Frontal cortex (tissue), 4 donors: ENCODE measurements around the gene ALDH7A1. TPM values are rescaled to one million over a fixed set of nuclear protein-coding genes. Genes with fewer than 3 reads are reported as not detected.

Source experiments
- DNase-seq, 2 donors: peaks; one replicate each; pipeline ENCODE4 v3.0.0; 2012; ENCODE audit warnings: low spot score in 2 of 2
- FAIRE-seq: peaks from 2 replicates; lab custom pipeline; 2012; peaks lifted over from hg19 to GRCh38; lab: Jason Lieb, UNC
- total RNA-seq: library from RNA; depleted of rRNA; stranded (reverse); fragments of >200 nt; gene quantifications from one replicate; pipeline ENCODE4 v1.2.3, GENCODE V29; 2014
- donor health status: control.
- donor health status: control.
- donor health status: control.

Gene ALDH7A1
- total RNA-seq, 1 donor from 2014 or later, result 38.3 TPM

DNA sequence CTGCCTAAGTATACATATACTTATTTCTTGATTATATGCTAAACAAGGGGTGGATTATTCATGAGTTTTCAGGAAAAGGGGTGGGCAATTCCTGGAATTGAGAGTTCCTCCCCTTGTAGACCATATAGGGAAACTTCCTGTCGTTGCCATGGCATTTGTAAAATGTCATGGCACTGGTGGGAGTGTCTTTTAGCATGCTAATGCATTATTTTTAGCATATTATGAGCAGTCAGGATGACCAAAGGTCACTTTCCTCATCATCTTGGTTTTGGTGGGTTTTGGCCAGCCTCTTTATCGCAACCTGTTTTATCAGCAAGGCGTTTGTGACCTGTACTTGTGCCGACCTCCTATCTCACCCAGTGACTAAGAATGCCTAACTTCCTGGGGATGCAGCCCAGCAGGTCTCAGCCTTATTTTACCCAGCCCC is 80.9 kb downstream of the ALDH7A1 start:
- FAIRE-seq (no peak), DNase-seq (no peak)

- no peak for FAIRE-seq
- no peak for DNase-seq
These were observed 81.3 kb downstream of the ALDH7A1 start for GRCh38 chr5:126513703-126514102.

GRCh38 chr5:126513302-126513701 is 81.7 kb downstream of the ALDH7A1 start:
- DNase-seq, result no peak
- FAIRE-seq, result no peak

DNA sequence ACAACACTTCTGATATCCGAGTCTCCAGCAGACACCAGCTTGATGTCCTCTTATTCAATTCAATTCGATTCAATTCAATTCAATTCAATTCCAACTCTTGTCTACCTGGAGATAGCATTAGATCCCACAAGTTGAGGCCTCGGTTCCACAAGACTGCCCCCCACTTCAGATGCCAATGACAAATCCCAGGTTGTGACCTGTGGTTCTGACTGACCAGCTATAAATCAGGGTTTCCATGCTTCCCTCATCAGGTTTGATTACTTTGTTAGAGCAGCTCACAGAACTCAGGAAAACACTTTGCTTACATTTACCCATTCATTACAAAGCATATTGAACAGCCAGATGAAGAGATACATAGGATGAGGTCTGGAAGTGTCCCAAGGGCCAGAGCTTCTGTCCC is 82.6 kb downstream of the ALDH7A1 start:
- DNase-seq, result no peak
- FAIRE-seq, result no peak

DNA sequence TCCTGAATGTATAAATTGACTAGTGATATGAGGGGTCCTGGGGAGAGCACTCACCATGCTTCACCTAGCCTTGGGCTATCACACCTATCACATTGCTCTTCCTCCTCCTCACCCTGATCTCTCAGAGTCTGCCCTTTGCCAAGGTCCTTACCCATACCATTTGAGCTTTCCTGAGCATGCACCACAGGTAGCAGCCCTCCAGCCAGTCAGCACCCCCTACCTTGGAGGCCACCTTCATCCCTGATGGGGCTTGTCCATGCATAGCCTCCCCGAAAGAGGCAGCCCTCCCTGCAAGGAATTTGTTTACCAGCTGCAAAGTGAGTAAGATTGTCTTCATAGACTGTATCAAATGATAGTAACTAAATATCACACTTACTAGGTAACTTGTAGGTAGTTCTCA is 83.1 kb downstream of the ALDH7A1 start:
- no peak for FAIRE-seq

GRCh38 chr5:126509339-126509738 is 85.7 kb downstream of the ALDH7A1 start:
- FAIRE-seq (no peak), DNase-seq (no peak)

More for the DNA sequence above, 83.1 kb downstream of the ALDH7A1 start:
- no peak for DNase-seq

- FAIRE-seq, result no peak
- DNase-seq, result peak in 1 of 2 donors; percentile 12
These were observed 86.1 kb downstream of the ALDH7A1 start for GRCh38 chr5:126508962-126509279.

GRCh38 chr5:126508251-126508961 is 86.6 kb downstream of the ALDH7A1 start:
- DNase-seq (no peak), FAIRE-seq (no peak)

DNA sequence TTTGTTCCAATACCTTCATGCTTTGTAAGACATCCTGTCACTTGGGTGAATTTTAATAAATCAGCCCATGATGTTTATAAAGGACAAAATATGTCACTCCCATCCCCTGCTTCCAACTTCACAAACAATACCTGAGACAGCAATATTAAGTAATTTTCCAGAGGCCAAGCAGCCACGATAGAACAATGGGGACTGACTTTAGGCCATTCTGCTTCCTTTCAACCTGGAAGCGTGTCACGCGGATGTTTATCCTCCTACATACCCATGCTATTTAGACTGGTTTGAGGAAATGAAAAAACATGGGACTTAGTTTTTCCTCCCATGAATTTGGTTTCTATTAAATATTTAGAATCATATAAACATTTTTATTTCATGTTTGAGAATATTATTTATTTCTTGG is 88.9 kb downstream of the ALDH7A1 start:
- no peak for FAIRE-seq
- no peak for DNase-seq

DNA sequence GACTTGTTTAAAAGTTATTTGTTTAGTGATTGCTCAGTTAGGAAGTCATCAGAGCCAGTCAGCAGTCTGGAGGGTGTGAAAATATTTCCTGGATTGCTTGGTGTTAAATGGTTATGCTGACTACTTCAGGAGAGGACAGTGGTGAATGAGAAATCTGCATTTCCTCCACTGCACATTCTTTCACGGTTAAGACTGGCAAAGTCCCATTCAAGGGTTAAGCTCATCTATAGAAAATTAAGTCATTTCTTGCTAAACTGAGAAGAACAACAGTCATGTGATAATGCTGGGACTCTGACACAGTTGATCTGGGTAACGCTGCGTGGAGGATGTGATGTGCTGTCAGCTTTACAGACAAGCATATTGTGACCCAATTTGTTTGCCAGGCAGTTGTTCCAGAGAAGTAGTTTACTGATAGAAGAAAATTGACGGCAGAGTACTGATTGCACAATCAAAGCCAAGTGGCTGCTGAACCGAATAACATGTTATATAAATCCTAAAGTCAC is 91.4 kb downstream of the ALDH7A1 start:
- FAIRE-seq (no peak), DNase-seq (peak in 1 of 2 donors; percentile 16)

DNA sequence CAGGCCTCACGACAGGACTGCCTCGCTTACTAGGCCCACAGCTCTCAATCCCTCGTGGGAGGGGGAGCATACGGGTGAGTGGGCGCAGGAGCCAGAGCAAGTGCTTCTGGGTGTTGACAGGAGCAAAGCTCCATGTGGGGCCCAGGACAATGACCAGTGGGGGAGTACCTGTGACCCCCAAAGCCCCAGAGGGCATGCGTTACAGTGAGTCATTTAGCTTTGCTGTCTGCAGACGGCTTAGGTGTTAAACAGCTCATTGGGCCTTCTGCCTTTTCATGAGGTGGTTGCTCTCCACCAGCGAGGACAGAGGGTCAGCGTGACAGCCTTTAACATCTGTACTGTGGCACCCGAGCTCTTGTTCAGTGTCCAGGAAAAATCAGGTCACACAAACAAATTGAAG is 93.6 kb downstream of the ALDH7A1 start:
- DNase-seq (no peak), FAIRE-seq (no peak)

DNA sequence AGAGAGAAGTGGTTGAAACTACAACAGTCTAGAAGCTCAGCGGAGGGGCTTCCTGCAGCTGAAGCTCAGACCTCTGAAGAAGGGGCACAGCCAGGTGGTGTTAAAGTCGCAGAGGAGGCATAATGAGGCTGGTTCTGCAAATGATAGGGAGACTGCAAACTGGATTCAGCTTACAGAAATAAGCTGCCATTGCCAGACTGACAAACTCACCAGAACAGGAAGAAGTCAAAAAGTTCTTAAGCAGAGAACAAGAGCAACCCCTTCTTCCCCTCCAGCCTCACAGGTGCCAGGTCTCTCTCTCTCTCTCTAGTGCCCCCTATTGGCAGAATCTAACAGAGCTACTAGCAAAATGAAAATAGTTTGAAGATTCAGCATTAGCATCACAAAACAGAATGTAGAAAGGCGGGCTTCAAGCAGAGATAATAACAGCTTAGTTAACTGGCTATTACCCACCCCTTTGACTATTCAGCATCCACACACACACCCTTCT is 95.1 kb downstream of the ALDH7A1 start:
- FAIRE-seq (no peak), DNase-seq (no peak)

GRCh38 chr5:126499278-126499677 is 95.7 kb downstream of the ALDH7A1 start:
- FAIRE-seq, result no peak
- no peak for DNase-seq

GRCh38 chr5:126497506-126497905 is 97.5 kb downstream of the ALDH7A1 start:
- FAIRE-seq, result no peak
- DNase-seq, result no peak

- DNase-seq (no peak), FAIRE-seq (no peak)
These were observed 100.6 kb downstream of the ALDH7A1 start for GRCh38 chr5:126494393-126494792.

GRCh38 chr5:126492939-126493338 is 102.1 kb downstream of the ALDH7A1 start:
- no peak for FAIRE-seq
- DNase-seq, result no peak

DNA sequence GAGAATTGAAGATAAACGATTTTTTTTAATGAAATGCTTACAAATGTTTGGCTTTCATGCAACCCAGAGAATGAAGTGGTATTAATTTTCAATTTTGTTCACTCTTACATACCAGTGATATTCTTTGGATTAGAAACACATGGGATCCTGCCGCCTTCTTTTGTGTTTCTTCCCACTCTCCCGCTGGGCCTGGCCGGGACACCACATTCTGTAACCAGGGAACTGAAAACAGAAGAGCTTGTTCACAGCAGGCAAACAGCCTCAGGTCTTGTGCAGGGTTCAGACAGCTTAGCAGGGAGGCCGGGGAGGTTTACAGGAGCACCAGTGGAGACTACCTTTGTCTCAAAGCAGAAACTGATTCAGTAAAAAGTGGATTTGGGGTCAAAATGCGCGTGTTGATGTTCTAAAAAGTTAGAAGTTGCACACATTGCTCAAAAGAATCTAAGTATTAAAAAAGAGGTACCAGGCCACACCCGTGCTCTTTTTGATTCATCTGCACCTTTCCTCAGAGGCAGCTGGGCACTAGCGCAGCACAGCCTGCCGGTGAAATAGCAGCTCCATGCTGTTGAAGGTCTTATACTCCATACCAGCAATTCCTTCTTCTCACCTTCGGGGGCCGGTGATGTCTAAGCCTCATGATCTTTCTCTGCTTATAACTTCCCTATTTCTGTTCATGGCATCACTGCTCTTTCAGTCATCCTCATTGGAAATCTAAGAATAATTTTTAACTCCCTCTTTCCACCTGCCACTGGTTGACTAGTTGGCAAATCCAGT is 104.7 kb downstream of the ALDH7A1 start:
- DNase-seq (no peak), FAIRE-seq (no peak)

- DNase-seq, result no peak
- FAIRE-seq, result no peak
These were observed 106.5 kb downstream of the ALDH7A1 start for GRCh38 chr5:126488443-126489065.

DNA sequence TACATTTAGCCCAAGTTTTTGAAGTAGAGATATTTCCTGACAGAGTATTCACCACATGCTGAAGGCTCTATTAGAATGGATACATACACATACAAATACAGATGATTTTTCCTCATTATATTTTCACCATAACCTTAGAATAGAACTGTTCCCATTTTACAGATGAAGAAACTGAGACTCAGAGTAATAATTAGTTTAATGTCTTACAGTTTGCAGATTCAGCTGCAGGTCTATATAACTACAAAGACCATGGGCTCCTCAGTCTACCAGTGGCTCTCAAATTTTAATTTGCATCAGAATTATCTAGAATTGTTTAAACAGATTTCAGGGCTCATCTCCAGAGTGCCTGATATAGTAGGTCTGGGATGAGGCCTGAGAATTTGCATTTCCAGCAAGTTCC is 107.4 kb downstream of the ALDH7A1 start:
- no peak for DNase-seq
- FAIRE-seq, result no peak

DNA sequence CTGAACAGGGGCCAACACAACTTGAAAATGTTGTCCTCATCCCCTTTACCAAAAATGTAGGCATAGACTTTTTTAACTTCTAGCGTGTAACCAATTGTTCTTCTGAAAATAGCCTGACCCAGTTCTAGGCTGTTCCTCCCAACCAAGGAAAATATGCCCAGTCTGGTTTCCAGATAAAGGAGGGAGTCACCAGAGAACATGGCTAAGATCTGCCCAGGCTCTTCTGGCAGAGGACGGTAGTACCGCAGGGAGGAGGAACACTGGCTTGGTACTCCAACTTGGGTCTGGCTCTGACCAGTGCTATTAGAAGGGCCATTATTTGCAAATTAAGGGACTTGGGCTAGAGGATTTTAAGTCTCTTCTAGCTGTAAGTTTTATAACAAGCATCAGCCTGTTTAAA is 108.7 kb downstream of the ALDH7A1 start:
- no peak for FAIRE-seq
- DNase-seq, result no peak

DNA sequence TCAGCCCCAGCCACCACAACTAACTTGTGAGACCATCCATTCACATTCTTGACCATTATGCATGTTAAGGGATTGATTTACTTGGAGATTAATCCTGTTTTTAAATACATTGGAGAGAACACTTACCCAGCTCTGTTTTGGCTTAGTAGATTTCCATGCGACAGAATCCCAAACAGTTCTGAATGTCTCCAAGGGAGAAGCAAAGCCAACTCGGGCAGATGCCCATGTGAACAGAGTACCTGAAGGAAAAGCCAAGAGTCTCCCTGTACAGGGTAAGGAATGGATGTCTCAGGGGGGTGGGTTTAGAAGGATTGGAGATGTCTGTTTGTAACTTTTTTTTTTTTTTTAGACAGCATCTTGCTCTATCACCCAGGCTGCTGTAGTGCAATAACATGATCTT is 110.8 kb downstream of the ALDH7A1 start:
- DNase-seq (no peak), FAIRE-seq (no peak)
